Thyroid gland (tissue), 4 donors: ENCODE measurements around the gene CCDC149. TPM values are rescaled to one million over a fixed set of nuclear protein-coding genes. Genes with fewer than 3 reads are reported as not detected.

Experiments used
- DNase-seq, 2 donors: peaks; one replicate each; pipeline ENCODE4 v3.0.0-alpha.2; 2019
- H3K27ac ChIP-seq, 3 donors: fragments of 200-600 bp; sonication (generic); 1 replicate in 2 of 3; 2 replicates in 1 of 3; pipeline ENCODE4 v1.5.1; 2016 to 2019; ENCODE audit warnings: mild to moderate bottlenecking in 1 of 3, moderate library complexity in 1 of 3
- H3K27me3 ChIP-seq: fragments of 200-600 bp; sonication (generic); one replicate; pipeline ENCODE4 v1.5.1; 2019
- H3K36me3 ChIP-seq, 2 donors: fragments of 200-600 bp; sonication (generic); one replicate each; pipeline ENCODE4 v1.5.1; 2016 to 2019
- H3K4me1 ChIP-seq, 2 donors: fragments of 200-600 bp; sonication (generic); one replicate each; pipeline ENCODE4 v1.5.1; 2017 to 2019
- H3K4me3 ChIP-seq, 3 donors: fragments of 200-600 bp; sonication (generic); replicated peaks in 1 of 3; 1 replicate in 2 of 3; 2 replicates in 1 of 3; pipeline ENCODE4 v1.5.1; 2016; ENCODE audit warnings: mild to moderate bottlenecking in 1 of 3
- H3K9me3 ChIP-seq: fragments of 200-600 bp; sonication (generic); one replicate; pipeline ENCODE4 v1.5.1; 2017
- CTCF ChIP-seq, 6 experiments: fragments of 200-600 bp in 3 of 6; fragments of 450-650 bp in 3 of 6; sonication (generic) in 3 of 6; IDR thresholded peaks; one replicate each; pipeline ENCODE4 v1.5.1; 2016 to 2019; ENCODE audit warnings: antibody characterized with exemption in 6 of 6, mild to moderate bottlenecking in 2 of 6, inconsistent platforms in 1 of 6, moderate library complexity in 1 of 6
- POLR2A ChIP-seq, 2 donors: fragments of 450-650 bp; IDR thresholded peaks; one replicate each; pipeline ENCODE4 v1.6.1; 2017; ENCODE audit warnings: antibody characterized with exemption in 2 of 2, mild to moderate bottlenecking in 2 of 2, moderate library complexity in 1 of 2
- WGBS, 2 donors: methylation state at CpG; one replicate each; pipeline ENCODE4 v1.1.5; 2017; 5-methylcytosine and 5-hydroxymethylcytosine counted together
- intact Hi-C: fragments of 100-400 bp; cut with DNase I; formaldehyde crosslinking; loops from one replicate; pipeline ENCODE4 v1.15.1; 2023
- total RNA-seq, 4 donors: library from RNA; depleted of rRNA; stranded (reverse); fragments of >200 nt; gene quantifications; one replicate each; pipeline ENCODE4 v1.2.3, GENCODE V29; 2016

The CCDC149 gene
- total RNA-seq, 4 donors from 2014 or later, result 19.3 to 29.2 (median 21.8) TPM

- Histone ChIP-seq H3K27ac (no peak overlapping the region), H3K9me3 (no peaks in the 10 kb centered on the region), H3K4me3 (no peak overlapping the region), H3K27me3 (no peaks in the 10 kb centered on the region), H3K4me1 (no peaks in the 10 kb centered on the region), H3K36me3 (no peaks in the 10 kb centered on the region)
- 75 to 94% methylated on average over 1 of the region's 1 CpG for WGBS, 2 donors
- intact Hi-C loops, result no loop called here
- TF ChIP-seq POLR2A (IDR thresholded peaks at IDR 0.05), result no peak
- TF ChIP-seq CTCF (IDR thresholded peaks at IDR 0.05), result no peak
- no peak for DNase-seq
Measured at GRCh38 chr4:24933684-24934275, 20.9 kb upstream of the CCDC149 start.

- no peaks in the 10 kb centered on the region for H3K27me3 ChIP-seq
- TF ChIP-seq POLR2A (IDR thresholded peaks at IDR 0.05) (no peak), CTCF (IDR thresholded peaks at IDR 0.05) (no peak)
- intact Hi-C loops, result no loop called here
- no peaks in the 10 kb centered on the region for H3K9me3 ChIP-seq
- no peaks in the 10 kb centered on the region for H3K4me1 ChIP-seq
- H3K36me3 ChIP-seq, result no peaks in the 10 kb centered on the region
- 75 to 81% methylated on average over 2 of the region's 2 CpGs for WGBS, 2 donors
- no peak overlapping the region for H3K4me3 ChIP-seq
- DNase-seq, result no peak
- no peak overlapping the region for H3K27ac ChIP-seq
Measured at GRCh38 chr4:24932515-24933225, 19.8 kb upstream of the CCDC149 start.

GRCh38 chr4:24930151-24930550, 17.3 kb upstream of the CCDC149 start:
- Histone ChIP-seq H3K9me3 (no peaks in the 10 kb centered on the region), H3K36me3 (no peaks in the 10 kb centered on the region), H3K27me3 (no peaks in the 10 kb centered on the region), H3K4me3 (no peak overlapping the region), H3K4me1 (no peaks in the 10 kb centered on the region), H3K27ac (no peak overlapping the region)
- no peak for DNase-seq
- intact Hi-C loops, result no loop called here
- TF ChIP-seq CTCF (IDR thresholded peaks at IDR 0.05) (no peak), POLR2A (IDR thresholded peaks at IDR 0.05) (no peak)
- 93% methylated on average over 1 of the region's 1 CpG for WGBS, 2 donors

- no peak overlapping the region for H3K27ac ChIP-seq
- no peaks in the 10 kb centered on the region for H3K27me3 ChIP-seq
- H3K9me3 ChIP-seq, result no peaks in the 10 kb centered on the region
- no peak overlapping the region for H3K4me3 ChIP-seq
- TF ChIP-seq CTCF (IDR thresholded peaks at IDR 0.05) (no peak), POLR2A (IDR thresholded peaks at IDR 0.05) (no peak)
- WGBS, 2 donors, result 88 to 93% methylated on average over 2 of the region's 2 CpGs
- peaks cover 0 to 6% of the 10 kb centered on the region in 2 donors for H3K4me1 ChIP-seq
- DNase-seq, result no peak
- no peaks in the 10 kb centered on the region for H3K36me3 ChIP-seq
- intact Hi-C loops, result no loop called here
Measured at GRCh38 chr4:24928708-24929107, 15.9 kb upstream of the CCDC149 start.

GRCh38 chr4:24927049-24927448, 14.2 kb upstream of the CCDC149 start:
- WGBS, 2 donors, result 75 to 82% methylated on average over 4 of the region's 4 CpGs
- Histone ChIP-seq H3K36me3 (no peaks in the 10 kb centered on the region), H3K9me3 (no peaks in the 10 kb centered on the region), H3K4me3 (no peak overlapping the region), H3K27ac (no peak overlapping the region), H3K27me3 (no peaks in the 10 kb centered on the region), H3K4me1 (peaks cover 0 to 9% of the 10 kb centered on the region in 2 donors)
- no peak for DNase-seq
- no peak for TF ChIP-seq POLR2A (IDR thresholded peaks at IDR 0.05)
- no peak for TF ChIP-seq CTCF (IDR thresholded peaks at IDR 0.05)
- intact Hi-C loops, result no loop called here
